T follicular helper cell (primary cell): ENCODE results near the gene LRRC61.
"Not testable (repeated sequence)": the region's sequence is repeated elsewhere in the genome, so short reads cannot be mapped to it uniquely, and the experiment has no call there.

Experiments used
- DNase-seq: peaks from one replicate; pipeline ENCODE4 v3.0.0-alpha.2; 2020; ENCODE audit warnings: low read depth

The LRRC61 gene

GRCh38 chr7:150307904-150308303, 15.3 kb upstream of the LRRC61 start:
- DNase-seq: no peak

- no peak for DNase-seq
These were observed 14.6 kb upstream of the LRRC61 start for GRCh38 chr7:150308575-150308974.

GRCh38 chr7:150311146-150311545, 12.0 kb upstream of the LRRC61 start:
- DNase-seq: no peak

- DNase-seq: no peak
These were observed 11.4 kb upstream of the LRRC61 start for GRCh38 chr7:150311711-150312110.

- DNase-seq: not testable (repeated sequence)
These were observed 10.3 kb upstream of the LRRC61 start for GRCh38 chr7:150312649-150313366.

GRCh38 chr7:150313367-150313809, 9.8 kb upstream of the LRRC61 start:
- DNase-seq: no peak

- no peak for DNase-seq
These were observed 9.3 kb upstream of the LRRC61 start for GRCh38 chr7:150313870-150314269.

GRCh38 chr7:150314639-150315239, 8.4 kb upstream of the LRRC61 start:
- no peak for DNase-seq

GRCh38 chr7:150316987-150317386, 6.2 kb upstream of the LRRC61 start:
- not testable (repeated sequence) for DNase-seq

GRCh38 chr7:150317748-150318444, 5.3 kb upstream of the LRRC61 start:
- DNase-seq: no peak

GRCh38 chr7:150321788-150322113, 1.4 kb upstream of the LRRC61 start:
- DNase-seq: no peak

GRCh38 chr7:150322114-150322832, 882 bp upstream of the LRRC61 start:
- no peak for DNase-seq

- DNase-seq: no peak
These were observed 672 bp downstream of the LRRC61 start for GRCh38 chr7:150323682-150324372.

GRCh38 chr7:150324373-150324961, 1.3 kb downstream of the LRRC61 start:
- DNase-seq: no peak

GRCh38 chr7:150325110-150325611, 2.0 kb downstream of the LRRC61 start:
- no peak for DNase-seq

GRCh38 chr7:150325901-150326300, 2.7 kb downstream of the LRRC61 start:
- DNase-seq: no peak

GRCh38 chr7:150326657-150327268, 3.6 kb downstream of the LRRC61 start:
- DNase-seq: no peak

GRCh38 chr7:150327308-150327707, 4.2 kb downstream of the LRRC61 start:
- no peak for DNase-seq

- no peak for DNase-seq
These were observed 6.4 kb downstream of the LRRC61 start for GRCh38 chr7:150329331-150330120.
